ENCODE results near the gene RFX1.

Gene RFX1

DNA sequence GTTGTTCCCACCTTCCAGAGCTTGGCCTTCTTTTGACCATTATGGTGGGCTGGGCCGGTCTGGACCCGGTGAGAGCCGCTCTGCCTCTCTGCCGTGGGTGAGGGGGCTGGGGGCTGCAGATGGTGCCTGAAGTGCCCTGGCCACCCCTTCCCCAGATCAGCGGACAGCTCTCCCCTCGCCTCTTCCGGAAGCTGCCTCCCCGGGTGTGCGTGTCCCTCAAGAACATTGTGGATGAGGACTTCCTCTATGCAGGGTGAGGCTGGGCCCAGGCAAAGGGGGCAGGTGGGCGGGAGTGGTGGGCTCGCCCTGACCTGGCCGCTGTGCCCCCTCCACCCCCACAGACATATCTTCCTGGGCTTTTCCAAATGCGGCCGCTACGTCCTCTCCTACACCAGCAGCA, 51.9 kb downstream of the RFX1 start:
- no peak for DNase-seq (ENCODE audit: low read depth)
- TF ChIP-seq, protein P1, sequence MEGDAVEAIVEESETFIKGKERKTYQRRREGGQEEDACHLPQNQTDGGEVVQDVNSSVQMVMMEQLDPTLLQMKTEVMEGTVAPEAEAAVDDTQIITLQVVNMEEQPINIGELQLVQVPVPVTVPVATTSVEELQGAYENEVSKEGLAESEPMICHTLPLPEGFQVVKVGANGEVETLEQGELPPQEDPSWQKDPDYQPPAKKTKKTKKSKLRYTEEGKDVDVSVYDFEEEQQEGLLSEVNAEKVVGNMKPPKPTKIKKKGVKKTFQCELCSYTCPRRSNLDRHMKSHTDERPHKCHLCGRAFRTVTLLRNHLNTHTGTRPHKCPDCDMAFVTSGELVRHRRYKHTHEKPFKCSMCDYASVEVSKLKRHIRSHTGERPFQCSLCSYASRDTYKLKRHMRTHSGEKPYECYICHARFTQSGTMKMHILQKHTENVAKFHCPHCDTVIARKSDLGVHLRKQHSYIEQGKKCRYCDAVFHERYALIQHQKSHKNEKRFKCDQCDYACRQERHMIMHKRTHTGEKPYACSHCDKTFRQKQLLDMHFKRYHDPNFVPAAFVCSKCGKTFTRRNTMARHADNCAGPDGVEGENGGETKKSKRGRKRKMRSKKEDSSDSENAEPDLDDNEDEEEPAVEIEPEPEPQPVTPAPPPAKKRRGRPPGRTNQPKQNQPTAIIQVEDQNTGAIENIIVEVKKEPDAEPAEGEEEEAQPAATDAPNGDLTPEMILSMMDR (IDR thresholded peaks at IDR 0.05; ENCODE audit: insufficient read depth, low read depth, low read length, missing control alignments), result no peak
- no peak overlapping the region for H3K4me3 ChIP-seq (ENCODE audit: low read depth, low read length)

DNA sequence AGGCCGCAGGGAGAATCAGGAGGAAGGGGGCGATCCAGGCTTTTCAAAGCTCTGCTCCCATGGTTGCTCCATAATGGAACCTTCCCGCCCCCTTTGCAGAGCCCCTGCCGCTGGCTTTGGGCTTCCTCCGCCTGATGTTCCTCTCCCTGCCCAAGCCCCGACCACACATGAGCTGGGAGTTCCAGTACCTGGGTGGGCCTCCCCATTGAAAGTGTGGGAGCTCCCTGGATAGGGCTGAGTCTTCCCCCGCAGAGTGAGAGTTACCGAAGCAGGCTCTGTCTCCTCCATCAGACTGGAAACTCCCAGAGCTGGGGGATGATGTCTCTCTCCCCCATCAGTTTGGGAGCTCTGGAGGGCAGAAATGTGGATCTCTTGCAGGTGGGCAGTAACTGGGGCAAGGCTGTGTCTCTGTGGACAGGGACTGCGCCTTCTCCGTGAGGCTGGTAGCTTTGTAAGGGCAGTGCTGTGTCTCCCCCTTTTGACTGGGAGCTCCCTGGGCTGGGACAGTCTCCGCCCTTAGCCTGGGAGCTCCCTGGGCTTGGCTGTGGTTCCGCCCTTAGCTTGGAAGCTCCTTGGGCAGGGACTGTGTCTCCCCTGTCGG, 53.1 kb downstream of the RFX1 start:
- TF ChIP-seq, protein P1 (IDR thresholded peaks at IDR 0.05; ENCODE audit: insufficient read depth, low read depth, low read length, missing control alignments), result no peak
- no peak for DNase-seq (ENCODE audit: low read depth)
- peak overlapping the region; percentile 74 for H3K4me3 ChIP-seq (ENCODE audit: low read depth, low read length)

DNA sequence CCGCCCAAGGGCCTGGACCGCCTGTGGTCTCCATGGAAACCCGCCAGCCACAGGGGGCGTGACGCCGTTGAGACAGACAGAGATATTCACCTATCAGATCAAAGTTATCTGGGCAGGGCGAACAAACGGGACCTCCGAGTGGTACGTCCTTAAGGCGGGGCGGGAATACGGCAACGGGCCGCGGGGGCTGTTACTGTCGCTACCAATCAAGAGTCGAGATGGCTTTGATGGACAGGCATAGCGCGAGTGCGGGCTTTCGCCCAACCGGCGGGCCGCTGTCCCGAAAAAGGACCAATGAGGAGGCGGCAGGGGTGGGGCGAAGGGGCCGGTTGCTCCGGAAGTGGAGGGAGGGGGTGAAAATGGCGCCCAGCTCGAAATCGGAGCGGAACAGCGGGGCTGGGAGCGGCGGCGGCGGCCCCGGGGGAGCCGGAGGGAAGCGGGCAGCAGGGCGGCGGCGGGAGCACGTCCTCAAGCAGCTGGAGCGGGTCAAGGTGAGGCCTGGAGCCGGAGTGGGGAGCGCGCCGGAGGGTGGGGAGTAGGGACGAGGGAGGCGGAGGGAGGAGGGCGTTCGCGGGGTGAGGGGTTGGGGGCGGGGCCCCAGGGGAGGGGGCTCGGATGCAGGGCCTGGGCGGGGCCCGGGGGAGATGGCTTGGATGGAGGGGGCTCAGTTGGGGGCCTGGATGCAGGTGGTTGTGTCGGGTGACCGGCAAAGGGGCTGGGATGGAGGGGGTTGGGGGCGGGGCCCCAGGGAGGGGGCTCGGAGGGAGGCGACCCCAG, 53.8 kb downstream of the RFX1 start, which contains the start of gene DCAF15:
Gene DCAF15 (plus strand): TSS at position 356 of the 777 bp plus-strand sequence. CDS start 4 bp downstream, at position 360.
- TF ChIP-seq, protein P1 (IDR thresholded peaks at IDR 0.05; ENCODE audit: insufficient read depth, low read depth, low read length, missing control alignments), result no peak
- DNase-seq (ENCODE audit: low read depth), result peak; percentile 100
- H3K4me3 ChIP-seq (ENCODE audit: low read depth, low read length), result peak within 1 kb of the TSS; percentile 74

DNA sequence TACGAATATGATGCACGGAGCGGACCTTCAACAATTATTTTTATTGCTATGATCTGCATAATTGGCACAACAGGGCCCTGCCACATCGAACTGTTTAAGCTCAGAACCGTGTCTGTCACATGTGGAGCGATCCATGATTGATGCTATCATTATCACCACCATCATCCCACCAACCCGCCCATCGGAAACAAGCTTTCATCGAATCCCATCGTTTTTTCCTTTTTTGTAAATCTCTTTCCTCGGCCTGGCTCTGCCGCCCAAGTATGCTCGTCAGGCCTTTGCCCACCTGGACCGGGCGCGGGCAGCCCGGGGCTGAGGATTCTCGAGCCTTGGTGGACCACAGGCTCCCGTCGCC, 54.3 kb downstream of the RFX1 start:
- H3K4me3 ChIP-seq (ENCODE audit: low read depth, low read length), result peak overlapping the region; percentile 64
- no peak for DNase-seq (ENCODE audit: low read depth)
- TF ChIP-seq, protein P1 (IDR thresholded peaks at IDR 0.05; ENCODE audit: insufficient read depth, low read depth, low read length, missing control alignments), result no peak

DNA sequence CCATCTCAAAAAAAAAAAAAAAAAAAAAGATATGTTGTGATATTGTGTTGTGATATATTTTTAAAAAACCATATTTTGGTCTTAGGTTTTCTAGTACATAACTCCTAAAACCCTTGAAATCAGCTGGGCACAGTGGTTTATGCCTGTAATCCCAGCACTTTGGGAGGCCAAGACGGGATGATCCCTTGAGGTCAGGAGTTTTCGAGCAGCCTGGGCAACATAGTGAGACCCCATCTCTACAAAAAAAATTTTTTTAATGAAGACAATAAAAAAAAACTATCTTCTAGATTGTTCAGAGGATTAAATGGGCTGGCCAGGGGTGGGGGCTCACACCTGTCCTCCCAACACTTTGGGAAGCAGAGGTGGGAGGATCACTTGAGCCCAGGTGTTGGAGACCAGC, 55.1 kb downstream of the RFX1 start:
- TF ChIP-seq, protein P1 (IDR thresholded peaks at IDR 0.05; ENCODE audit: insufficient read depth, low read depth, low read length, missing control alignments), result no peak
- no peak overlapping the region for H3K4me3 ChIP-seq (ENCODE audit: low read depth, low read length)

DNA sequence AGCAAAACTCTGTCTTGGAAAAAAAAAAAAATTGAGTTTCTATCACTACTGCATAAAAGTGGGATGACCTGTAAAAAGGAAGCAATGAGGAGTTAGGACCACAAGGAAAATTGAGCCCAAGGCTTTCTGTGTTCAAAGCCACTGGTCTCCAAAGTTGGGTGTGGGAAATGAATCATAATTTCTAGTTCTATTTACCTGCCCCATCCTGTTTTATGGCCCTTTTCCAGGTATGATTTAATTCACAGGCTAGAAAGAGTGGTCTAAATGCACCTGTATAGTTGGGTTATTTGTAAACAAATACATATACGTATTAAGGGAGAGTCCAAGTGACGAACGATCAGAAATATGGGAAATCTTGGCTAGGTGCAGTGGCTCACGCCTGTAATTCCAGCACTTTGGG, 59.7 kb downstream of the RFX1 start:
- no peak overlapping the region for H3K4me3 ChIP-seq (ENCODE audit: low read depth, low read length)
- TF ChIP-seq, protein P1 (IDR thresholded peaks at IDR 0.05; ENCODE audit: insufficient read depth, low read depth, low read length, missing control alignments), result no peak
- DNase-seq (ENCODE audit: low read depth), result no peak

More for the DNA sequence above, 55.1 kb downstream of the RFX1 start:
- no peak for DNase-seq (ENCODE audit: low read depth)

Data from GM12865 (cell line).